Glomerular visceral epithelial cell (primary cell): ENCODE results near the gene IGFL4.

Experiments
- DNase-seq: peaks from one replicate; pipeline ENCODE4 v3.0.0-alpha.2; 2016; ENCODE audit errors: extremely low spot score

IGFL4 gene

DNA sequence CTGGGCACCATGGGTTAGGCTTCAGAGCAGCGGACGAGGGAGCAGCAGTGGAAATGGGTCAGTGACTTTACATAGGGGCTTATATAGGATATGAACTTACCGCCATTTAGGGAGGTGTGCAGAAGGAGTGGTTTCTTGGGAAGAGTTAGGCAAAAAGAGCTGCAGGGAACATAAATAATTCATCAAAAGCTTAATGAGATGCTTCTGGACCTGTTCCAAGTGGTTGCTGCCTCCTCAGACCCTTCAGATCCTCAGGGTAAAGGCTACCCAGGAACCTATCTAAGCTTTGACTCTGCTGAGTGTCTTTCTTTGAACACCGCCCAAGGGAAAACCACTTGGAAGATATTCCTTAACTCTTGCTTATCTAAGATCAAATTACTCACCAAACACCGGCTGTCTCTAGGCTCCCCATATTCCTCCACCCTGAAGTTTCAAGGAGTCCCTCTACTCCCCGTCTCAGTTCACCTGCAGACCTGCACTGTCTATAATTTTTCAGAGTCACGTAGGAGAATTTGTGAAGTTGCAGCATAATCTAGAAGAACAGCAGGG, at the start of gene IGFL4:
TSS of gene IGFL4 (minus strand) at position 51 of the 549 bp plus-strand sequence. CDS start at position 11, 40 bp downstream.
- no peak for DNase-seq

DNA sequence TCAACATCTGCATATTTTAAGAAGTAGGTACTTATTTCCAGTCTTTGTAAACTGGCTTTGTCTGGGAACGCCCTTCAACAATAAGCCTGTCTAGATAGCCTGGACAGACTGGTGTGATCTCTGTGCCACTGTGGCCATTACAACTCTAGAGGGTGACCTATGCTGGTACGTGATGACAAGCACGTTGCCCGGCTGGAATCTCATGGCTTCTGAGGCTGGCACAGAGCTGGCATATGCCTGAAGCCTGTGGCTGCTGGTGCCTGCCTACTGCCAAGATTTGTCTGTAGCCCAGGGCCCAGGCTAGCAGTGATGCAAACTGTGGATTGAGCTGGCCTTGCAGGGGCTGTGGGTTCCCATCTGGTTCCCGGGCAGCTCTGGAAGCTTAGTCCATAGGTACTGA, 49.6 kb upstream of the IGFL4 start:
- no peak for DNase-seq

DNA sequence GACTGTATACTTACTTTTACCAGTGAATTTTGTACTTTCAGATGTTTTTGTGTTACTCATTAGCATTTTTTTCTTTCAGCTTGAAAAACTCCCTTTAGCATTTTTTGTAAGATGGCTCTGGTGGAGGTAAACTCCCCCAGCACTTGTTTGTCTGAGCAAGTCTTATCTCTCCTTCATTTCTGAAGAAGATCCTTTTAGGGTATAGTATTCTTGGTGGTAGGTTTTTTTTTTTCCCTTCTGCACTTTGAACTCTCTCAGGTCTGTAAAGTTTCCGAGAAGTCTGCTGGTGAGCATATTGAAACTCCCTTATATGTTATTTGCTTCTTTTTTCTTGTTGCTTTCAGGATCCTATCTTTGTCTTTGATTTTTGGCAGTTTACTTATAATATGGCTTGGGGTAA, 48.6 kb upstream of the IGFL4 start:
- DNase-seq, result no peak

DNA sequence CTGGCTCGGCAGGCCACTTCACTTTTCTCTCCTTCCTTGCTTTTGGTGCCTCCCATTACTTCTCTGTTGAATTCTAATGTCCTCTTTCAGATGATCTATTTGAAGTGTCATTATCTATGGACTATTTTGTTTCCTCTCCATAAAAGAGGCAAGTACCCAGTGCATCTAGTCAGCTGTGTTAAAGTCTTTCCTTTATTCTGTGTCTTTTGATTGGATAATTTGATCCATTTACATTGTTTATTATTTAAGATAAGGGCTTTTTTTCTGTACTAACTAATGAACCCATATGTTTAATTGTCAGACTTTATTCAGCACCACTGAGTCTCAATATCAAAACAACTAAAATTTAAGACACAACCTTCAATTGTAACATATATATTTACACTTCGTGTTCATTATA, 47.3 kb upstream of the IGFL4 start:
- no peak for DNase-seq

DNA sequence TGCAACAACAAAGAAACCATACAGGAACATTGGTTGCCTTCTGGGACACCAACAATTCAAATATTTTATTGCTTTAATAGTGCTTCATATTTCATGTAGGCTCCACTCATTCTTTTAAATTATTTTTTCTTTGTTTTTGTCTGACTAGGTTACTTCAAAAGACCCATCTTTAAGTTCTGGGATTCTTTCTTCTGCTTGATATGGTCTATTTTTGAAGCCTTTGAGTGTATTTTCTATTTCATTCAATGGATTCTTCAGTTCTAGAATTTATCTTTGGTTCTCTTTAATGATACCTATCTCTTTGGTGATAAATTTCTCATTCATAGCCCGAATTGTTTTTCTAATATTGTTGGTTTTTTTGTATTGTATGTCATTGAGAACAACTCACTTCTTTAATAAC, 45.1 kb upstream of the IGFL4 start:
- no peak for DNase-seq

DNA sequence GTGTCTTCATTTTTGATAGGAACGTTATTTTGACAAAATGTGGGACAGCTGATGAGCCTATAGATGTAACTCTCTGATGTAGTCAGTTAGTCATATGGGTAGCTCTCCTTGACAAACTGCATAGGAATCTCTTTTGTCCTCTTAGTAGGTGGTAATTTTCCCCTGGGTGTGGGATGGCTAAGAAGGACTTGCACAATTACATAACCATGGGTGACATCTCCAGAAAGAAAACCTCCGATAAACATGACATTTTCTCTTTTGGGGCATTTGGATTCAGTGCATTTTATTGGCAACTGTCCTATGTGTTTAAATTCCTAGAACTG, 41.9 kb upstream of the IGFL4 start:
- peak; percentile 41 for DNase-seq

DNA sequence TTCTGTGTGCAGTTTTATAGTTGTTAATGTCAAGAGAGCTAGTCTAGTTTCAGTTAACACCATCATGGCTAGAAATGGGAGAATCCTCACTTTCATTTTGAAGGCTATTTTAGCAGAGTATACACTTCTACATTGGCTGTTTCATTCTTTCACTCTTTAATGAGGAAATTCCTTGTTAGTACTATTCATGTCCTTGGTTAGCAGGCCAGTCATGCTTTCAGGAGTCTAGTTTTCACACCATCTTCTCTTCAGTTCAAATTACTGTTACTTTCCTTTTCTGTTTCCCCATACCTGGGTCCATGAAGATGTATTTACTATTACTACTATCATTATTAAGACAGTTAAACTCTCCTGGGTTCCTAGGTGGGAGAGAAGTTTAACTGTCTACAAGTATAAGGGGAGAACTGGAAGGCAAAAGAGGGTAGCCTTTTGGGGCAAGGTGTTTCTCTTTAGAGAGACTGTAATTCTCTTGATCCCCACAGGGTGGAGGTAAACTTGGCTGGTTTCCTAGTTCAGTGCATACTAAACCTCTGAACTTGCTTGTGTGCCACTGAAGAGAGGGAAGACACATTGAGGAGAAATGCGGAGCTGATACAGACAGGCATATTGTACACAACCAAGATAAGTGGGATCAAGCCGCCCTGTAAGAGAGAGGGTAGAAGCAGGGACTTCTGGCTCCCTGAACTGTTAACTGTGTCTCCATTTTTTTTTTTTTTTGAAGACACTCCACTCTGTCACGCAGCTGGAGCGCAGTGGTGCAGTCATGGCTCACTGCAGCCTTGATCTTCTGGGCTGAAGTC, 41.3 kb upstream of the IGFL4 start:
- peak; percentile 74 for DNase-seq

DNA sequence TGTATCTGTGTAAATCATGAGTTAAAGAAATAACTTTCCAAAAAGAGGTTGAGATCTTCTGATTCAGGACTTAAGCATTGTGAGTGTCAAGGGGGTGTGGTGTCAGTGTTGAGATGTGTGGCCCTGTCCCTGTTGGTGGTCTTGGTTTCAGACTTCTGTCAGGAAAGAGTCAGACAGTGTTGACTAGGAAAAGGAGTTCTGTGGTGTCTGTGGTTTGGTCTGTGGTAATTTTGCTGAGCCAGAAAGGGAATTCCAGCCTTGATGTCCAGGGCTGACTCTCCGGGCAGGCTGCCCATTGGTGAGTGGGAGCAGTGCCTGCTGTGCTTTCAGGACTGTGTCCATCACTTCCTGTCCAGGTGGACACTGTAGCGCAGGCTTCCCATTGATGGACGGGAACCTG, 39.8 kb upstream of the IGFL4 start:
- DNase-seq, result peak; percentile 99

DNA sequence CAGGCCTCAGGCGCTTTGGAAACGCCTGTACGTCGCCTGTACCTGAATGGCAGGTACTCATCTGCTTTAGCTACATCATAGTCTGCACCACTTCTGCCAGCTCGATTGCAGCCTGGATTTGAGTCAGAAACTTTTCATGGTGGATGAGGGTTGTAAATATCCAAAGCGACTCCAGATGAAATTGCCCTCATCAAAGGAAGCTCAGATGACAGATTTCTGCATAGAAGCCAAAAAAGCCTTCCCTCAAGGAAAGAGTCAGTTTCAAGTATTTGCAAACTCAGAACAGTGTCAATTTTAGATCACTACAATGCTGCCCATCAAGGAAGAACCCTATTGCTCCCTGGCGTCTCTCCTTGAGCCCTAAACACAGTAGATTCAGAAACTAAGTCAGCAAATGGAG, 38.8 kb upstream of the IGFL4 start:
- DNase-seq, result no peak

DNA sequence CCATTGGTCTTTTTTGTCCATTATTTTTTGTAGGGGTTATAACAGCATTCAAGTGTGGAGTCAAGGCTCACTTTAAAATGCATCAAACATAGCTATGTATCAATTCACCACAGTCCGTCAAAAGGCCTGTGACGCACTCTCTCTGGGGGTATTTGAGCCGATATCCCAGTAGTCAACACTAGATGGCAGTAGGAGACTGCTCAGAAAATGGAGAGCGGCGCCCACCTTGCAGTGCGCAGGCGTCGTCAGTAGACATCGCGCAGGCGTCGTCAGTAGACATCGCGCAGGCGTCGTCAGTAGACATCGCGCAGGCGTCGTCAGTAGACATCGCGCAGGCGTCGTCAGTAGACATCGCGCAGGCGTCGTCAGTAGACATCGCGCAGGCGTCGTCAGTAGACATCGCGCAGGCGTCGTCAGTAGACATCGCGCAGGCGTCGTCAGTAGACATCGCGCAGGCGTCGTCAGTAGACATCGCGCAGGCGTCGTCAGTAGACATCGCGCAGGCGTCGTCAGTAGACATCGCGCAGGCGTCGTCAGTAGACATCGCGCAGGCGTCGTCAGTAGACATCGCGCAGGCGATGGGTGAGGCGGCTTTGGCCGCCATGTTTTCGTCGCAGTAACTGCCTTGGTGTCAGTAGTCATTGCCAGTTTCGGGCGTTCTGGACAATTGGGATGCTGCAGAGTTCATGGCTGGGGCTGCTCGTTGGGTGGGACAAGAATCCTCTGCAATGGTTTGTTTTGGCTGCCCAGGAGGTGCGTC, 38.0 kb upstream of the IGFL4 start:
- DNase-seq, result peak; percentile 69

DNA sequence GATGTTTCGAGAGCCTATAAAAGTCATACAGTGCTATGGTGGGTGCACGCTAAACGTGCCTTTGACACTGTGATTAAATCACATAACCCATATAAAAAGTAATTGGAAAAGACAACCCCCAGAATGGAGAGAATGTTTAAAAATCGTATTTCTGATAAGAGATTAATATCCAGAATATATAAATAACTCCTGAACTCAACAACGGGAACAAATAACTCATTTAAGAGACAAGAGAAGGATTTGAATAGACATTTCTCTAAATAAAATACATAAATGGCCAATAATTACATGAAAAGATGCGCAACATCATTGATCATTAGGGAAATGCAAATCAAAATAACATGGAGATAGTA, 37.0 kb upstream of the IGFL4 start:
- no peak for DNase-seq

DNA sequence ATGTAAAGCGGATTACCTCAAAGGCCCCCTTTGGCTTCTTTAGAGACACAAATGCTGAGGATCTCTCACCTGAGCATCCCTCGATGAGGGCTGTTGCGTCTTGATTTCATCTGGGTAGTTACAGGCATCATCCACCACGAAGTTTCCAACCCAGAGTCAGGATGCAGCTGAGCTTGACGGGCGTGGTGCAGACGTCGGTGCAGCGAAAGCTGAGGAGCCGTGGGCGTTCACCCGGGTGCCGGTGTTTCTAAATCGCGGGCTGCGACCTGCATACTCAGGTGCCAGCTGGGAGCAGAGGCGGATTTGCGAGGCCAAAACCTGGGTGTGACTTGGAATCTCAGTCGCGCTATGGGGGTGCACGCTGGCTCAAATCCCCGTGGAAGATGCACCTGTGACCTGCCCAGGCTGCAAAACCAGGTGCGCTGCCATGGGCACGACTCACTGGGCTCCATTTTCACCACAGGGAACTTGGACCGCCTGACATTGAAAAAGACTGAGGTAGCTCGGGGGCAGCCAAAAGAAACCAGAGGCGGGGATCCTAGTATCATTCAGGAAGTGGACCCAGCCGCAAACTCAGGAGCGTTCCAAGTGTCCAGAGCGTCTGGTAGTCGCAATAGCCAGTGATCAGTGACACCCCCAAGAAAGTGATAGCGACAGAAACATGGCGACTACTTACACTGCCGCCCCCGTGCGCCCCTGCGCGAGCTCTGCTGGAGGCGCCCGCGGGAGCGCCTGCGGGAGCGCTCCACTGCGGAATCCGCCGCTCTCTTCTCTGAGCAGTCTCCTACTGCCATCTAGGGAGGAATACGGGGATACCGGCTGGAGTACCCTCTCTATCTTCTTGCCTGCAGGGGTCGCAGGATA, 36.4 kb upstream of the IGFL4 start:
- DNase-seq, result peak; percentile 87

DNA sequence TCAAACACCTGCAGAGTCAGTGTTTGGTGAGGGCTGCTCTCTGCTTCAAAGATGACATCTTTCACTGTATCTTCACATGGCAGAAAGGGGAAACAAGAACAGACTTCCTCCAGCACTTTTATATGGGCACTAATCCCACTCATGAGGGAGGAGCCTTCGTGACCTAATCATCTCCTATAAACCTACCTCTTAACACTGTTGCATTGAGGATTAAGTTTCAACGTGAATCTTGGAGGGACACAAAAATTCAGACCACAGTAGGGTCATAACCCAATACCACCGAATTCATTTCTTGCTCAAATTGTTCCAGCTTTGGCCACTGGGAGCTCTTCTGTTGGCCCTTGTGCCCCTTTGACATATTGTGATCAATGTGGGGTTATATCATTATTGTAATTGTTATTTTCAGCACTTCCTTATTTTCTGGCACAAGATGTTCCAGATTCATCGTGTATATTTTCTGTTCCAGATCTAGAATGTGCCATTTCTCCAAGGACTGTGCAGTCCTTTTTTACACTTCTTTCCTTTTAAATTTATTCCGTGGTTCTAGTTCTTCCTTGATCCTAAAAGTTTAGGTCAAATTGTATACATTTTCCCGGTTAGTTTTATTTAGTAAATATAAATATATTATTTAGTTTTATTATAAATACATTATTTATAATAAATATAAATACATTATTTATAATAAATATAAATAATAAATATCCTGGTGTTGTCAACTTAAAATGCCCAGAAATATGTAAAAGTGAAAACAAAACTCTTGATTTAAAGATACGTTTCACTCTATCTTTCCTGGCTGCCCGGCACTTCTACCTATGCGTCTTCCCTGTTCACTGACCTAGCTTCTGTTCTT, 35.5 kb upstream of the IGFL4 start:
- DNase-seq, result no peak

DNA sequence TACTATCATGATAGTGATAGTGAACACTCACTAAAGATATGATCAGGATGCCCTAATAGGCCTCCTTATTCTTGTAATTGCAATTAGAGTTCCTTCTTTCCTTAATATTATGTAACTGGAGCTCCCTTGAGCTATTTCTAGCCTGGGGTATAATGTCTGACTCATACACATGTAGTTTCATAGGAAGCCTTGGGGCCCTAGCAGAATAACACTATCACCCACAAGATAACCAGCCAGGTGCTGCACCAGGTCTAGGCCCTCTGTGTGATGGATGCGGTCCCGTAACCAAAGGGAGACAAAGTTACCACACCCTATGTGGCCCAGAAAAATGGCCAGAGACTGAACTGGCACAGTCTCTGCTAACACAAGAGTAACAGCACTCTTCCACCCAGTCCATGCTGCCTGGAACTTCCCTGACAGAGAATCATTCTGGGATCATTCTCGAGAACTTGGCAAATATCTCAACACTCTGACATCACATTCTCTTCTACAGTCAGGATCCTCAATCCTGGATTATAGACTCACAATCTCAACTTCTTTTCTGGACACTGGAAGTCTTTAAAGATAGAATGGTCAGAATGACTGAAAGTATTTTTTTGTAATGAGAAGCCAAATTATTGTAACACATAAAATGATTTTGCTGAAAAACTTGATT, 32.6 kb upstream of the IGFL4 start:
- DNase-seq, result no peak

DNA sequence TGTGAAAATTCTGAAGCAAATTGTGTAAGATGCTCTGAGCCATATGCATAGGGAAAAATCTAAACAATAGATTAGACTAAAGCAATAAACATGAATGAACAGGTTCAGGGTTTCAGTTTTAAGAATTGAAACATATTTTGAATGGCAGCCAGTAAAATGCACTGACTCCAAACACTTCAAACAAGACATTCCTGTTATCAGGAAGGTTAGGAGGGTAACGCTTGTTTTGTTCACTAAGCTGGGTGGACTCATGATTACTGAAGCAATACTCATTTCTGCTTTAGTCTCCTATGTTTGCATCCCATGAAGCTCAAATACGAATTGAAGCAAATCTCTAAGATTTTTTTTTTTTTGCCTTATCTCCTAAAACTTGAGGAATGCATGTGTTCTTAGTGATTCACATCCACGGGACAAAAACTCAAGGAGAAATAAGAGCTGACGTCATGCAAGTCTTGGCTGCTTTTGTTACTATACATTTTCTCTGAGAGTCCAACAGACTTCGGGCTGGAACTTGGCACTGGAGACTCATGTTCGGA, 29.1 kb upstream of the IGFL4 start:
- peak; percentile 69 for DNase-seq

DNA sequence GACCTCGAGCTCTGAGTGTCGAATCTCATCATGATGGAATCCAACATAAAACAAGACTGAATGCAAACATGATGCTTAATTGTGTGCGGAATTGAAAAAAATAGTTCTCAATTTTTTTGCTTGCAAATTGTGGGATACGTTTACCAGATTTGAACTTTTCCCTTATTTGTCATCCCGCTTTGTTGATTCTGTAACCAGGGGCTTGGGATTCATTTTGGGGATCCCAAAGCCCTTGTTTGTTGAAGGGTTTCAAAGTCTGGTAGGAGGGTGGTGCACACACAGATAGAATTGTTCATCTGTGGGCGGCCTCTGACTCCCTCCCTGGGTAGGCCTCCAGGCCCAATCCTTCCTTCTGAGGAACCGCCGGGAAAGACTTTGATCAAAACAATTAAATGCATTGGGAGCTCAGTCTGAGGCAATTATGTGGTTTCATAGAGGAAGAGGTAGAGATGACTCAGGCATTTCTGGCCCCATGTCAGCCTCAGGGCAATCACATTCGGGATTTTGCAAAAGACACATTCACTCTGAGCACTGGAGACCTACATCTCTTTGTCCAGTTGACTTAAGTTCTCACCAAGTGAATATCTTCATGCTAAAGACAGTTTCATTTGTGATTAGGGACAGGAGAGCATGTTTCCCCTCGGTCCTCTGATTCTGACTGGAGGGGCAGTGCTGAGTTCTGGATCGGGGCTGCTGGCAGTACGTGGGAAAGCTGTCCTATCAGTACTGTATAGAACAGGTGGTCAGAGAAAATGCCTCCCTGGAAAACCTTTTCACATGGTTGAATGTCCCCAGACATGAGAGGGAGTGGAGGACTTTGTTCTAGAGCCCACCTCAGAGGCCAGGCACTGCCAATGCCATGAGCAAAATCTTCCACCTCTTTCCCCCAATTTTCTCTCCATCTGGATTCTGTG, 27.8 kb upstream of the IGFL4 start:
- DNase-seq, result peak; percentile 83

DNA sequence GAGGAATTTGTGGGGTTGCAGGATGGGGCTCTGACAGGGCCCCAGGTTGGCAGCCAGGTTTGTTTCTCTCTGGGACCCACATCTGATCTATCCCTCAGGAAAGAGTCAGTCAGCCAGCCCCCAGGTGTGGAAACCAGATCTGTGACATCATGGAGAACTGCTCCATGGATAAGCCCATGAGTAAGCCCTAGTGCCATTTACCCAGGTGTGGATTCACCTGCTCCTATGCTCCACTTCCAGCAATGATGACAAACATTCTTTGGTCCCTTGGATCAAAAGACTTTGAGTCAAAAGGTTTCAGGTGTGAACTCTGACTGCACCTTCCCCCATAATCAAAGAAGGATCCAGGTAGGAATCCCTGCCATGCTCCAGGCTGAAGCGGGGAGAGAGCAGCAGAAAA, 26.9 kb upstream of the IGFL4 start:
- no peak for DNase-seq

DNA sequence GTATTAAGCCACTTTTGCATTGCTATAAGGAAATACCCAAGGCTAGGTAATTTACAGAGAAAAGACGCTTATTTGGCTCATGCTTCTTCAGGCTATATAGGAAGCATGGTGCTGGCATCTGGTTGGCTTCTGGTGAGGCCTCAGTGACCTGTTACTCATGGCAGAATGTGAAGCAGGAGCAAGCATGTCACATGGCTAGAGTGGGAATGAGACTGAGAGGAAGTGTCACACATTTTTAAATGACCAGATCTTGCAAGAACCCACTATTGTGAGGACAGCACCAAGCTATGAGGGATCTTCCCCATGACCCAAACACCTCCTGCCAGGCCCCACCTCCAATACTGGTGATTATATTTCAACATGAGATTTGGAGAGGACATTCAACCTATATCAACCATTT, 25.7 kb upstream of the IGFL4 start:
- DNase-seq, result no peak

DNA sequence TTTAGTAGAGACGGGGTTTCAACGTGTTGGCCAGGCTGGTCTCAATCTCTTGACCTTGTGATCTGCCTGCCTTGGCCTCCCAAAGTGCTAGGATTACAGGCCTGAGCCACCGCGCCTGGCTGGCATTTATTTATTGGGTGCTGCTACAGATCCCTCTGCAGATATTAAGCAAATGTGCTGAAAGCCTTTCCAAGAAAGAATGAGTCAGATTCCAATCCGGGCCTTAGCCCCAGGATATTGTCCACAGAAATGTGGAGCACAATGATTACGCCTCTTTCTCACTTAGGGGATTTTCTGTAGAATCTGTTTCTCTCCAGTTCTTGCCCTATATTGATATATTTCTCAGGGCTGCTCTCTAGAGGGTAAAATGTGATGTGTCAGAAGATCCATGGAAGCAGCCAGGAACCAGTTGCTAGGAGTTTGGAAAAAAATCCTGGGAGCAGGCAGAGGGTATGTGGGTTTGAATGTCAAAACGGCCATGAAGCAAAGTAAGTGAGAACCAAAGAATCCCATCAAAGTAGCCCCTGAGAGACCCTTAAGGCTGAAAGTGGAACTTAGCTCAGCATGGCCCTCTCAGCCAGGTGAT, 24.8 kb upstream of the IGFL4 start:
- no peak for DNase-seq
